Psoas muscle (tissue), 8 donors: ENCODE data around the gene ROPN1L. TPM values are rescaled to one million over a fixed set of nuclear protein-coding genes. Genes with fewer than 3 reads are reported as not detected.
A peak's percentile ranks its signal among the peaks of the same experiment; 100 is the strongest.

Source experiments
- ATAC-seq, 4 donors: fragments of 200-7000 bp; cut with Tn5 transposase; one replicate each; pipeline ENCODE4 v1.9.1; 2020; ENCODE audit warnings: moderate library complexity in 3 of 4, mild to moderate bottlenecking in 2 of 4
- DNase-seq, 2 donors: peaks; one replicate each; pipeline ENCODE4 v3.0.0-alpha.2; 2020
- H3K27ac ChIP-seq: fragments of 200-600 bp; one replicate; pipeline ENCODE4 v1.8.0; 2022
- H3K27me3 ChIP-seq, 3 donors: fragments of 200-600 bp in 1 of 3; one replicate each; pipeline versions ENCODE4 v1.6.1 to v1.8.0; 2013 to 2022; ENCODE audit warnings: low read length in 2 of 3, mild to moderate bottlenecking in 2 of 3, moderate library complexity in 1 of 3; ENCODE audit not compliant: insufficient read depth in 3 of 3
- H3K36me3 ChIP-seq, 2 donors: fragments of 200-600 bp in 1 of 2; one replicate each; pipeline versions ENCODE4 v1.6.1 to v1.8.0; 2013 to 2022; ENCODE audit warnings: low read depth in 1 of 2, mild to moderate bottlenecking in 1 of 2, moderate library complexity in 1 of 2; ENCODE audit not compliant: insufficient read depth in 1 of 2
- H3K4me1 ChIP-seq: fragments of 200-600 bp; one replicate; pipeline ENCODE4 v1.8.0; 2022
- H3K4me3 ChIP-seq: fragments of 200-600 bp; one replicate; pipeline ENCODE4 v1.8.0; 2022; ENCODE audit warnings: mild to moderate bottlenecking
- H3K9me3 ChIP-seq: fragments of 200-600 bp; one replicate; pipeline ENCODE4 v1.8.0; 2022
- WGBS, 3 donors: extraction: QIAGEN DNeasy Blood & Tissue Kit; methylation state at CpG; one replicate each; pipeline versions ENCODE4 v1.1.6 to v1.1.7; 2013; 5-methylcytosine and 5-hydroxymethylcytosine counted together
- intact Hi-C, 2 donors: fragments of 100-400 bp; cut with DNase I; formaldehyde crosslinking; loops; one replicate each; pipeline versions ENCODE4 v1.11.0 to v1.14.2; 2022
- polyA plus RNA-seq, 3 donors: library from polyadenylated mRNA; stranded (reverse); fragments of 200-250 nt; gene quantifications; one replicate each; pipeline ENCODE4 v1.2.3, GENCODE V29; 2013
- total RNA-seq, 4 donors: library from RNA; stranded (reverse); fragmentation: NEBNext Ultra II Directional in 2 of 4; extraction: Animal tissue kit (Norgen Biotek cat#: 25700) in 2 of 4; gene quantifications; one replicate each; pipeline versions ENCODE4 v1.2.1 to v1.2.4, GENCODE V29; 2021 to 2023
- TF ChIP-seq, protein P1 (sequence below): fragments of 200-600 bp; IDR thresholded peaks from one replicate; pipeline ENCODE4 v1.8.0; 2022; ENCODE audit warnings: antibody characterized with exemption
- donor health status: healthy with polysubstance abuse.
- donor health status: DM: no; HTN: no; CAD: no; lungs with moderate emphysema.
- donor health status: Bipolar disorder and iron deficiency.
- donor health status: healthy.
- donor health status: DM: yes; HTN: yes; CAD: no.
- donor health status: DM: no; HTN: no; CAD: no.
- donor health status: DM: no; HTN: no; CAD: no.
- donor health status: DM: yes; HTN: yes; CAD: no.

The ROPN1L gene
- total and polyA plus RNA-seq, 7 donors: 0.16 to 0.38 (median 0.25) TPM; not detected in 4

GRCh38 chr5:10446490-10446889 lies 4.8 kb downstream of the ROPN1L start:
- DNase-seq: no peak
- no peak for ATAC-seq
- Histone ChIP-seq H3K4me1 (peaks cover 7% of the 10 kb centered on the region), H3K27ac (no peak overlapping the region), H3K36me3 (no peaks in the 10 kb centered on the region), H3K27me3 (no peaks in the 10 kb centered on the region), H3K4me3 (no peak overlapping the region), H3K9me3 (no peaks in the 10 kb centered on the region)
- 73 to 84% (median 77%) methylated on average over 7 of the region's 7 CpGs for whole genome bisulfite sequencing, 3 donors
- intact Hi-C loops: no loop called here
- TF ChIP-seq, protein P1, sequence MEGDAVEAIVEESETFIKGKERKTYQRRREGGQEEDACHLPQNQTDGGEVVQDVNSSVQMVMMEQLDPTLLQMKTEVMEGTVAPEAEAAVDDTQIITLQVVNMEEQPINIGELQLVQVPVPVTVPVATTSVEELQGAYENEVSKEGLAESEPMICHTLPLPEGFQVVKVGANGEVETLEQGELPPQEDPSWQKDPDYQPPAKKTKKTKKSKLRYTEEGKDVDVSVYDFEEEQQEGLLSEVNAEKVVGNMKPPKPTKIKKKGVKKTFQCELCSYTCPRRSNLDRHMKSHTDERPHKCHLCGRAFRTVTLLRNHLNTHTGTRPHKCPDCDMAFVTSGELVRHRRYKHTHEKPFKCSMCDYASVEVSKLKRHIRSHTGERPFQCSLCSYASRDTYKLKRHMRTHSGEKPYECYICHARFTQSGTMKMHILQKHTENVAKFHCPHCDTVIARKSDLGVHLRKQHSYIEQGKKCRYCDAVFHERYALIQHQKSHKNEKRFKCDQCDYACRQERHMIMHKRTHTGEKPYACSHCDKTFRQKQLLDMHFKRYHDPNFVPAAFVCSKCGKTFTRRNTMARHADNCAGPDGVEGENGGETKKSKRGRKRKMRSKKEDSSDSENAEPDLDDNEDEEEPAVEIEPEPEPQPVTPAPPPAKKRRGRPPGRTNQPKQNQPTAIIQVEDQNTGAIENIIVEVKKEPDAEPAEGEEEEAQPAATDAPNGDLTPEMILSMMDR: no peak

GRCh38 chr5:10447041-10447440 lies 5.4 kb downstream of the ROPN1L start:
- no peak for ATAC-seq
- no peak overlapping the region for H3K27ac ChIP-seq
- no peaks in the 10 kb centered on the region for H3K9me3 ChIP-seq
- H3K4me3 ChIP-seq: no peak overlapping the region
- TF ChIP-seq, protein P1: no peak
- DNase-seq: no peak
- no peaks in the 10 kb centered on the region for H3K27me3 ChIP-seq
- no peaks in the 10 kb centered on the region for H3K36me3 ChIP-seq
- WGBS, 3 donors: 83 to 94% (median 89%) methylated on average over 4 of the region's 4 CpGs
- intact Hi-C loops: no loop called here
- peaks cover 7% of the 10 kb centered on the region for H3K4me1 ChIP-seq

DNA sequence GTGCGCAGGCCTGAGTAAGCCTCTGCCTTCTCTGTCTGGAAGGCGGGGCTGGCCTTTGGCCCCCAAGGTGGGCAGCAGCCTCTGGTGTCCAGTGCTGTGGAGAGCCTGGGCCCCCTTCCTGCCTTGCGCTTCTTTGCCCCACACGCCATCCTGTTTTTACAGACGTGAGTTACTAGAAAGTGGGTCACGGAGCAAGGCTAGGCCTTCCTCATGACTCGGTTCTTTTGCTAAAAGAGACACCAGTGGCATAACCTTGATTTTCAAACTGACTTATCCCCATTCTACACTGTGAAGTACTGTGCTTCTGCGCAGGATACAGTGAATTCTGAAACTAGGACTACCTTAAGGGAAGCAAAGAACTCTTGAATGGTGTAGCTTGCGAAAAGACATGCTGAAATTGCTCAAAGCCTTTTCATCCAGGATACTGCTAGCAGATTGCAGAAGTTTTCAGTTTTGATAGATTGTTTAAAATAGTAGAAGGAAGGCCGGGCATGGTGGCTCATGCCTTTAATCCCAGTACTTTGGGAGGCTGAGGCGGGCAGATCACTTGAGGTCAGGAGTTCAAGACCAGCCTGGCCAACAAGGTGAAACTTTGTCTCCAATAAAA lies 7.2 kb downstream of the ROPN1L start:
- H3K27me3 ChIP-seq: no peaks in the 10 kb centered on the region
- no peaks in the 10 kb centered on the region for H3K4me1 ChIP-seq
- no peaks in the 10 kb centered on the region for H3K9me3 ChIP-seq
- H3K4me3 ChIP-seq: no peak overlapping the region
- H3K36me3 ChIP-seq: no peaks in the 10 kb centered on the region
- DNase-seq (no peak), ATAC-seq (peak in 1 of 4 donors; percentile 6)
- TF ChIP-seq, protein P1: no peak
- WGBS, 3 donors: 93 to 95% (median 93%) methylated on average over 11 of the region's 11 CpGs
- intact Hi-C loops: no loop called here
- H3K27ac ChIP-seq: no peak overlapping the region

- WGBS, 3 donors: 78 to 84% (median 81%) methylated on average over 9 of the region's 9 CpGs
- Histone ChIP-seq H3K27ac (no peak overlapping the region), H3K4me3 (no peak overlapping the region), H3K4me1 (no peaks in the 10 kb centered on the region), H3K9me3 (no peaks in the 10 kb centered on the region), H3K36me3 (no peaks in the 10 kb centered on the region), H3K27me3 (no peaks in the 10 kb centered on the region)
- TF ChIP-seq, protein P1: no peak
- ATAC-seq (no peak), DNase-seq (no peak)
- intact Hi-C loops: loop anchor here in 1 of 2 donors (10.0 kb wide), 1 partner anchor 314 kb away; the partner anchor contains the start of gene DAP
These were observed 9.6 kb downstream of the ROPN1L start for GRCh38 chr5:10451137-10451824.
